Natural killer cell (primary cell): ENCODE measurements around the gene BUD13. TPM values are rescaled to one million over a fixed set of nuclear protein-coding genes. Genes with fewer than 3 reads are reported as not detected.

Source experiments
- ATAC-seq, 3 donors: fragments of 150-1000 bp in 2 of 3; fragments of 200-7000 bp in 1 of 3; cut with Tn5 transposase; 1 replicate in 1 of 3; 2 replicates in 2 of 3; pipeline ENCODE4 v1.10.0; 2021; ENCODE audit warnings: mild to moderate bottlenecking in 2 of 3, moderate library complexity in 2 of 3
- DNase-seq, 2 donors: peaks; one replicate each; pipeline versions ENCODE4 v3.0.0 to v3.0.0-alpha.2; 2013 to 2021; ENCODE audit warnings: mixed read lengths in 1 of 2
- H3K27ac ChIP-seq: one replicate; pipeline ENCODE4 v1.5.1; 2013; ENCODE audit warnings: mild to moderate bottlenecking, low read length
- H3K27me3 ChIP-seq: one replicate; pipeline ENCODE4 v1.6.1; 2013; ENCODE audit warnings: low read length; ENCODE audit not compliant: control insufficient read depth, insufficient read depth
- H3K36me3 ChIP-seq: one replicate; pipeline ENCODE4 v1.6.1; 2013; ENCODE audit warnings: low read length; ENCODE audit not compliant: control insufficient read depth, insufficient read depth
- H3K4me1 ChIP-seq: one replicate; pipeline ENCODE4 v1.6.1; 2013; ENCODE audit warnings: low read length; ENCODE audit not compliant: control insufficient read depth, insufficient read depth
- H3K4me3 ChIP-seq: one replicate; pipeline ENCODE4 v1.5.1; 2013; ENCODE audit warnings: low read length
- H3K9me3 ChIP-seq: one replicate; pipeline ENCODE4 v1.6.1; 2013; ENCODE audit warnings: low read length; ENCODE audit not compliant: control insufficient read depth, insufficient read depth
- H3K27ac Mint-ChIP-seq, 2 donors: one replicate each; pipeline ENCODE4 v1.8.0; 2022; ENCODE audit warnings: mild to moderate bottlenecking in 2 of 2, mixed read lengths in 2 of 2, moderate library complexity in 1 of 2
- H3K27me3 Mint-ChIP-seq, 2 donors: one replicate each; pipeline ENCODE4 v1.8.0; 2022; ENCODE audit warnings: low read depth in 2 of 2, mixed read lengths in 2 of 2
- H3K36me3 Mint-ChIP-seq: one replicate; pipeline ENCODE4 v1.8.0; 2022; ENCODE audit warnings: mixed read lengths
- H3K4me1 Mint-ChIP-seq, 2 donors: one replicate each; pipeline ENCODE4 v1.8.0; 2022; ENCODE audit warnings: mixed read lengths in 2 of 2
- H3K4me3 Mint-ChIP-seq: one replicate; pipeline ENCODE4 v1.8.0; 2022; ENCODE audit warnings: mild to moderate bottlenecking, moderate library complexity, mixed read lengths
- H3K9me3 Mint-ChIP-seq, 2 donors: one replicate each; pipeline ENCODE4 v1.8.0; 2022; ENCODE audit warnings: mixed read lengths in 2 of 2
- CTCF ChIP-seq: fragments of 200-600 bp; IDR thresholded peaks from one replicate; pipeline ENCODE4 v1.8.0; 2022; ENCODE audit warnings: antibody characterized with exemption
- WGBS: methylation state at CpG from one replicate; pipeline ENCODE4 v1.1.7; 2013; ENCODE audit warnings: missing lambda C conversion rate; ENCODE audit not compliant: insufficient coverage; 5-methylcytosine and 5-hydroxymethylcytosine counted together
- intact Hi-C: fragments of 100-400 bp; cut with micrococcal nuclease; formaldehyde crosslinking; loops from one replicate; pipeline ENCODE4 v1.14.2; 2022
- total RNA-seq, 4 donors: library from RNA; stranded (reverse); fragments of 120-200 nt in 1 of 4; gene quantifications; one replicate each; pipeline versions ENCODE4 v1.2.3 to v1.2.4, GENCODE V29; 2013 to 2022

Gene BUD13
- total RNA-seq, 3 donors from 2014 or later (not counting 1 experiment from before 2014, with no cell fraction given) = 13.5 to 16.0 (median 13.7) TPM

- WGBS = 58% methylated on average over 11 of the region's 11 CpGs
Observed at GRCh38 chr11:116733969-116734508, 38.7 kb downstream of the BUD13 start.

GRCh38 chr11:116733043-116733755, 39.6 kb downstream of the BUD13 start:
- peak overlapping the region in 1 of 2 donors; percentile 35 for H3K27ac Mint-ChIP-seq
- ATAC-seq = peak in 1 of 3 donors; percentile 22
- H3K9me3 ChIP-seq = no peaks in the 10 kb centered on the region
- 68% methylated on average over 8 of the region's 10 CpGs for WGBS
- H3K4me3 ChIP-seq = no peak overlapping the region
- H3K4me3 Mint-ChIP-seq = no peak overlapping the region
- peaks cover 7% of the 10 kb centered on the region for H3K4me1 ChIP-seq
- H3K4me1 Mint-ChIP-seq = peaks cover 12 to 16% of the 10 kb centered on the region in 2 donors
- intact Hi-C loops = loop anchor here (5.0 kb wide), 2 partner anchors 104 to 494 kb away; partner anchors contain the start of gene APOA1
- DNase-seq = no peak
- no peaks in the 10 kb centered on the region for H3K36me3 ChIP-seq
- no peaks in the 10 kb centered on the region for H3K36me3 Mint-ChIP-seq
- H3K27ac ChIP-seq = no peak overlapping the region
- H3K27me3 ChIP-seq = no peaks in the 10 kb centered on the region
- TF ChIP-seq CTCF = peak; percentile 5
- no peaks in the 10 kb centered on the region for H3K9me3 Mint-ChIP-seq
- H3K27me3 Mint-ChIP-seq = peaks cover 0 to 4% of the 10 kb centered on the region in 2 donors

More at GRCh38 chr11:116733969-116734508, 38.7 kb downstream of the BUD13 start:
- Histone ChIP-seq H3K9me3 (no peaks in the 10 kb centered on the region), H3K27ac (no peak overlapping the region), H3K36me3 (no peaks in the 10 kb centered on the region), H3K4me1 (peaks cover 7% of the 10 kb centered on the region), H3K27me3 (no peaks in the 10 kb centered on the region), H3K4me3 (no peak overlapping the region)
- no peak overlapping the region for H3K4me3 Mint-ChIP-seq
- intact Hi-C loops = loop anchor here (5.0 kb wide), 2 partner anchors 103 to 493 kb away; partner anchors contain the start of gene APOA1
- H3K9me3 Mint-ChIP-seq = no peaks in the 10 kb centered on the region
- peaks cover 12 to 16% of the 10 kb centered on the region in 2 donors for H3K4me1 Mint-ChIP-seq
- no peak for DNase-seq
- TF ChIP-seq CTCF = no peak
- no peaks in the 10 kb centered on the region for H3K36me3 Mint-ChIP-seq
- ATAC-seq = no peak
- H3K27ac Mint-ChIP-seq = no peak overlapping the region
- peaks cover 0 to 2% of the 10 kb centered on the region in 2 donors for H3K27me3 Mint-ChIP-seq

- no peaks in the 10 kb centered on the region for H3K36me3 ChIP-seq
- intact Hi-C loops = loop anchor here (1.0 to 5.0 kb wide), 3 partner anchors 105 to 495 kb away; partner anchors contain the start of gene APOA1
- ATAC-seq = peak; percentile 82 to 99 (median 97)
- no peaks in the 10 kb centered on the region for H3K27me3 ChIP-seq
- no peak overlapping the region for H3K4me3 ChIP-seq
- peaks cover 7% of the 10 kb centered on the region for H3K4me1 ChIP-seq
- DNase-seq = peak; percentile 44 to 77
- 43% methylated on average over 25 of the region's 25 CpGs for WGBS
- H3K27me3 Mint-ChIP-seq = peaks cover 0 to 5% of the 10 kb centered on the region in 2 donors
- H3K27ac Mint-ChIP-seq = peak overlapping the region in 1 of 2 donors; percentile 35
- peaks cover 12 to 16% of the 10 kb centered on the region in 2 donors for H3K4me1 Mint-ChIP-seq
- H3K9me3 Mint-ChIP-seq = no peaks in the 10 kb centered on the region
- H3K9me3 ChIP-seq = no peaks in the 10 kb centered on the region
- no peak overlapping the region for H3K27ac ChIP-seq
- H3K36me3 Mint-ChIP-seq = no peaks in the 10 kb centered on the region
- peak; percentile 77 for TF ChIP-seq CTCF
- no peak overlapping the region for H3K4me3 Mint-ChIP-seq
Observed at GRCh38 chr11:116732271-116733042, 40.3 kb downstream of the BUD13 start.
